Measurements from ENCODE around the gene COMMD9. TPM values are rescaled to one million over a fixed set of nuclear protein-coding genes. Genes with fewer than 3 reads are reported as not detected.

Gene COMMD9
- total RNA-seq, 1 experiment from 2014 or later: 58.3 TPM

- Histone ChIP-seq H3K4me3 (no peak overlapping the region), H3K27me3 (replicated peaks) (no peaks in the 10 kb centered on the region), H3K36me3 (peaks cover 5% of the 10 kb centered on the region; the same call in 1 of the 2 replicates), H3K4me1 (replicated peaks) (no peaks in the 10 kb centered on the region), H3K9me3 (replicated peaks) (no peaks in the 10 kb centered on the region), H3K27ac (no peak overlapping the region)
- DNase-seq (ENCODE audit: low read depth in 1 of 2, low spot score in 2 of 2): peak in 1 of 2 experiments; percentile 32
Measured at GRCh38 chr11:36278531-36279282, 10.5 kb downstream of the COMMD9 start.

GRCh38 chr11:36274414-36274813, 14.8 kb downstream of the COMMD9 start:
- Histone ChIP-seq H3K27me3 (replicated peaks) (no peaks in the 10 kb centered on the region), H3K4me3 (no peak overlapping the region), H3K9me3 (replicated peaks) (no peaks in the 10 kb centered on the region), H3K36me3 (peaks cover 7% of the 10 kb centered on the region; the same call in 1 of the 2 replicates), H3K27ac (no peak overlapping the region), H3K4me1 (replicated peaks) (no peaks in the 10 kb centered on the region)
- DNase-seq (ENCODE audit: low read depth in 1 of 2, low spot score in 2 of 2): no peak

- H3K9me3 ChIP-seq (replicated peaks): no peaks in the 10 kb centered on the region
- no peaks in the 10 kb centered on the region for H3K27me3 ChIP-seq (replicated peaks)
- H3K4me1 ChIP-seq (replicated peaks): no peaks in the 10 kb centered on the region
- no peak for DNase-seq (ENCODE audit: low read depth in 1 of 2, low spot score in 2 of 2)
- no peak overlapping the region for H3K27ac ChIP-seq
- peaks cover 7% of the 10 kb centered on the region; the same call in 1 of the 2 replicates for H3K36me3 ChIP-seq
- H3K4me3 ChIP-seq: no peak overlapping the region
Measured at GRCh38 chr11:36273110-36273509, 16.1 kb downstream of the COMMD9 start.

GRCh38 chr11:36271794-36272407, 17.3 kb downstream of the COMMD9 start:
- H3K4me3 ChIP-seq: no peak overlapping the region
- H3K36me3 ChIP-seq: peaks cover 7% of the 10 kb centered on the region; the same call in 1 of the 2 replicates
- H3K9me3 ChIP-seq (replicated peaks): no peaks in the 10 kb centered on the region
- H3K27me3 ChIP-seq (replicated peaks): no peaks in the 10 kb centered on the region
- H3K4me1 ChIP-seq (replicated peaks): no peaks in the 10 kb centered on the region
- H3K27ac ChIP-seq: no peak overlapping the region
- DNase-seq (ENCODE audit: low read depth in 1 of 2, low spot score in 2 of 2): no peak

- Histone ChIP-seq H3K4me1 (replicated peaks) (no peaks in the 10 kb centered on the region), H3K4me3 (no peak overlapping the region), H3K27me3 (replicated peaks) (no peaks in the 10 kb centered on the region), H3K27ac (no peak overlapping the region), H3K36me3 (peaks cover 7% of the 10 kb centered on the region; the same call in 1 of the 2 replicates), H3K9me3 (replicated peaks) (no peaks in the 10 kb centered on the region)
- DNase-seq (ENCODE audit: low read depth in 1 of 2, low spot score in 2 of 2): no peak
Measured at GRCh38 chr11:36270701-36271100, 18.5 kb downstream of the COMMD9 start.

GRCh38 chr11:36268337-36268985, 20.8 kb downstream of the COMMD9 start:
- no peak for DNase-seq (ENCODE audit: low read depth in 1 of 2, low spot score in 2 of 2)
- no peak overlapping the region for H3K27ac ChIP-seq
- no peaks in the 10 kb centered on the region for H3K4me1 ChIP-seq (replicated peaks)
- 0 out of 2 replicates have a peak, but pooled peaks cover 2% of the 10 kb centered on the region for H3K36me3 ChIP-seq
- H3K4me3 ChIP-seq: no peak overlapping the region
- no peaks in the 10 kb centered on the region for H3K9me3 ChIP-seq (replicated peaks)
- H3K27me3 ChIP-seq (replicated peaks): no peaks in the 10 kb centered on the region

GRCh38 chr11:36266767-36267166, 22.5 kb downstream of the COMMD9 start:
- H3K36me3 ChIP-seq: 0 out of 2 replicates have a peak, but pooled peaks cover 2% of the 10 kb centered on the region
- H3K4me3 ChIP-seq: no peak overlapping the region
- H3K27me3 ChIP-seq (replicated peaks): no peaks in the 10 kb centered on the region
- H3K27ac ChIP-seq: no peak overlapping the region
- DNase-seq (ENCODE audit: low read depth in 1 of 2, low spot score in 2 of 2): no peak
- no peaks in the 10 kb centered on the region for H3K4me1 ChIP-seq (replicated peaks)
- H3K9me3 ChIP-seq (replicated peaks): no peaks in the 10 kb centered on the region

- Histone ChIP-seq H3K4me3 (no peak overlapping the region), H3K27ac (no peak overlapping the region), H3K36me3 (no peaks in the 10 kb centered on the region), H3K9me3 (replicated peaks) (no peaks in the 10 kb centered on the region), H3K27me3 (replicated peaks) (no peaks in the 10 kb centered on the region), H3K4me1 (replicated peaks) (no peaks in the 10 kb centered on the region)
- DNase-seq (ENCODE audit: low read depth in 1 of 2, low spot score in 2 of 2): peak; percentile 43 to 56
Measured at GRCh38 chr11:36265793-36266628, 23.2 kb downstream of the COMMD9 start.

- no peak for DNase-seq (ENCODE audit: low read depth in 1 of 2, low spot score in 2 of 2)
- no peaks in the 10 kb centered on the region for H3K36me3 ChIP-seq
- H3K4me3 ChIP-seq: no peak overlapping the region
- H3K27ac ChIP-seq: no peak overlapping the region
- H3K4me1 ChIP-seq (replicated peaks): no peaks in the 10 kb centered on the region
- no peaks in the 10 kb centered on the region for H3K9me3 ChIP-seq (replicated peaks)
- H3K27me3 ChIP-seq (replicated peaks): no peaks in the 10 kb centered on the region
Measured at GRCh38 chr11:36264973-36265344, 24.3 kb downstream of the COMMD9 start.

GRCh38 chr11:36264011-36264972, 24.9 kb downstream of the COMMD9 start:
- Histone ChIP-seq H3K4me1 (replicated peaks) (no peaks in the 10 kb centered on the region), H3K36me3 (no peaks in the 10 kb centered on the region), H3K27me3 (replicated peaks) (no peaks in the 10 kb centered on the region), H3K4me3 (no peak overlapping the region), H3K9me3 (replicated peaks) (no peaks in the 10 kb centered on the region), H3K27ac (no peak overlapping the region)
- no peak for DNase-seq (ENCODE audit: low read depth in 1 of 2, low spot score in 2 of 2)

GRCh38 chr11:36261094-36261493, 28.1 kb downstream of the COMMD9 start:
- H3K36me3 ChIP-seq: no peaks in the 10 kb centered on the region
- H3K9me3 ChIP-seq (replicated peaks): peaks cover 3% of the 10 kb centered on the region; the same call in 1 of the 2 replicates
- H3K27me3 ChIP-seq (replicated peaks): no peaks in the 10 kb centered on the region
- no peak for DNase-seq (ENCODE audit: low read depth in 1 of 2, low spot score in 2 of 2)
- H3K4me1 ChIP-seq (replicated peaks): no peaks in the 10 kb centered on the region
- no peak overlapping the region for H3K4me3 ChIP-seq
- H3K27ac ChIP-seq: no peak overlapping the region

GRCh38 chr11:36258730-36259360, 30.4 kb downstream of the COMMD9 start:
- Histone ChIP-seq H3K36me3 (no peaks in the 10 kb centered on the region), H3K27ac (no peak overlapping the region), H3K4me1 (replicated peaks) (no peaks in the 10 kb centered on the region), H3K9me3 (replicated peaks) (peaks cover 5% of the 10 kb centered on the region; the same call in 1 of the 2 replicates), H3K4me3 (no peak overlapping the region), H3K27me3 (replicated peaks) (no peaks in the 10 kb centered on the region)
- peak; percentile 48 to 68 for DNase-seq (ENCODE audit: low read depth in 1 of 2, low spot score in 2 of 2)

Measured in SJSA1 (cell line).